HL-60 (cell line): ENCODE data around the gene RCAN1.

ENCODE experiments used
- DNase-seq, 2 experiments: peaks; one replicate each; pipeline ENCODE4 v3.0.0-alpha.2; 2010 to 2020; ENCODE audit warnings: low read depth in 1 of 2, low spot score in 1 of 2
- H3K27ac ChIP-seq: fragments of 250-450 bp; sonication (Bioruptor Pico); replicated peaks from 2 replicates; pipeline ENCODE4 v1.5.1; 2020; ENCODE audit warnings: mild to moderate bottlenecking, moderate library complexity
- H3K27me3 ChIP-seq: fragments of 250-450 bp; sonication (Bioruptor Pico); 2 replicates; pipeline ENCODE4 v1.5.1; 2021; ENCODE audit warnings: mild to moderate bottlenecking, moderate library complexity; ENCODE audit not compliant: insufficient read depth, poor library complexity, severe bottlenecking
- H3K4me3 ChIP-seq: replicated peaks from 2 replicates; pipeline ENCODE4 v1.5.1; 2011; ENCODE audit warnings: mild to moderate bottlenecking, control low read depth, low read length; ENCODE audit not compliant: insufficient read depth
- CTCF ChIP-seq: IDR thresholded peaks from one replicate; pipeline ENCODE4 v1.5.1; 2011; ENCODE audit warnings: low read length, control low read depth, inconsistent platforms; ENCODE audit not compliant: insufficient read depth
- GABPA ChIP-seq: IDR thresholded peaks from 2 replicates; pipeline ENCODE4 v1.6.1; 2012; ENCODE audit warnings: low read depth
- POLR2AphosphoS5 ChIP-seq: IDR thresholded peaks from 2 replicates; pipeline ENCODE4 v1.6.1; 2012; ENCODE audit warnings: low read depth
- REST ChIP-seq: IDR thresholded peaks from 2 replicates; pipeline ENCODE4 v1.6.1; 2012; ENCODE audit warnings: low read depth; ENCODE audit not compliant: insufficient replicate concordance
- SPI1 ChIP-seq: IDR thresholded peaks from 2 replicates; pipeline ENCODE4 v1.6.1; 2012; ENCODE audit warnings: low read depth, mild to moderate bottlenecking, borderline replicate concordance

Gene RCAN1

GRCh38 chr21:34504595-34504994 lies 110.3 kb downstream of the RCAN1 start:
- TF ChIP-seq SPI1 (no peak), POLR2AphosphoS5 (no peak), CTCF (no peak), GABPA (no peak), REST (no peak)

GRCh38 chr21:34502480-34503106 lies 112.3 kb downstream of the RCAN1 start:
- no peak overlapping the region for H3K4me3 ChIP-seq
- no peak overlapping the region for H3K27ac ChIP-seq
- no peak for DNase-seq
- TF ChIP-seq SPI1, result no peak
- TF ChIP-seq CTCF, result no peak
- TF ChIP-seq REST, result no peak
- no peak for TF ChIP-seq POLR2AphosphoS5
- TF ChIP-seq GABPA, result no peak
- no peaks in the 10 kb centered on the region for H3K27me3 ChIP-seq

More at GRCh38 chr21:34504595-34504994, 110.3 kb downstream of the RCAN1 start:
- Histone ChIP-seq H3K27ac (no peak overlapping the region), H3K4me3 (no peak overlapping the region), H3K27me3 (no peaks in the 10 kb centered on the region)
- no peak for DNase-seq

GRCh38 chr21:34501716-34502115 lies 113.2 kb downstream of the RCAN1 start:
- H3K4me3 ChIP-seq, result no peak overlapping the region
- TF ChIP-seq SPI1 (no peak), GABPA (no peak), POLR2AphosphoS5 (no peak), CTCF (no peak), REST (no peak)
- no peaks in the 10 kb centered on the region for H3K27me3 ChIP-seq
- no peak for DNase-seq
- no peak overlapping the region for H3K27ac ChIP-seq
